Neutrophil (primary cell): ENCODE data around the gene AHCY.
"Not testable (repeated sequence)": the region's sequence is repeated elsewhere in the genome, so short reads cannot be mapped to it uniquely, and the experiment has no call there.

Experiments used
- H3K27ac ChIP-seq: fragments of 200-600 bp; sonication (generic); 2 replicates; pipeline ENCODE4 v1.5.1; 2016; ENCODE audit warnings: mild to moderate bottlenecking, moderate library complexity
- H3K27me3 ChIP-seq: fragments of 200-600 bp; sonication (generic); 2 replicates; pipeline ENCODE4 v1.6.0; 2016; ENCODE audit warnings: mild to moderate bottlenecking
- H3K36me3 ChIP-seq: fragments of 200-600 bp; sonication (generic); 2 replicates; pipeline ENCODE4 v1.5.1; 2017
- H3K4me1 ChIP-seq, 2 experiments: fragments of 200-600 bp in 1 of 2; sonication (generic) in 1 of 2; 1 replicate in 1 of 2; 2 replicates in 1 of 2; pipeline versions ENCODE4 v1.5.1 to v1.6.1; 2013 to 2016; ENCODE audit warnings: low read depth in 1 of 2, low read length in 1 of 2, mild to moderate bottlenecking in 1 of 2, moderate library complexity in 1 of 2; ENCODE audit not compliant: control insufficient read depth in 1 of 2, insufficient read depth in 1 of 2
- H3K4me3 ChIP-seq, 2 experiments: fragments of 200-600 bp in 1 of 2; sonication (generic) in 1 of 2; 1 replicate in 1 of 2; 2 replicates in 1 of 2; pipeline ENCODE4 v1.5.1; 2013 to 2016; ENCODE audit warnings: low read depth in 1 of 2, low read length in 1 of 2, mild to moderate bottlenecking in 1 of 2, moderate library complexity in 1 of 2
- H3K9me3 ChIP-seq: fragments of 200-600 bp; sonication (generic); 2 replicates; pipeline ENCODE4 v1.5.1; 2016
- TF ChIP-seq, protein P1 (sequence below): fragments of 200-600 bp; sonication (generic); IDR thresholded peaks from 2 replicates; pipeline ENCODE4 v1.5.1; 2016; ENCODE audit warnings: antibody characterized with exemption

Gene AHCY

GRCh38 chr20:34301587-34302311 is 1.4 kb downstream of the AHCY start:
- Histone ChIP-seq H3K9me3 (no peaks in the 10 kb centered on the region), H3K4me1 (peaks cover 35 to 39% of the 10 kb centered on the region in 2 experiments), H3K27me3 (no peaks in the 10 kb centered on the region), H3K27ac (no peak overlapping the region), H3K36me3 (no peaks in the 10 kb centered on the region), H3K4me3 (no peak overlapping the region)
- TF ChIP-seq, protein P1, sequence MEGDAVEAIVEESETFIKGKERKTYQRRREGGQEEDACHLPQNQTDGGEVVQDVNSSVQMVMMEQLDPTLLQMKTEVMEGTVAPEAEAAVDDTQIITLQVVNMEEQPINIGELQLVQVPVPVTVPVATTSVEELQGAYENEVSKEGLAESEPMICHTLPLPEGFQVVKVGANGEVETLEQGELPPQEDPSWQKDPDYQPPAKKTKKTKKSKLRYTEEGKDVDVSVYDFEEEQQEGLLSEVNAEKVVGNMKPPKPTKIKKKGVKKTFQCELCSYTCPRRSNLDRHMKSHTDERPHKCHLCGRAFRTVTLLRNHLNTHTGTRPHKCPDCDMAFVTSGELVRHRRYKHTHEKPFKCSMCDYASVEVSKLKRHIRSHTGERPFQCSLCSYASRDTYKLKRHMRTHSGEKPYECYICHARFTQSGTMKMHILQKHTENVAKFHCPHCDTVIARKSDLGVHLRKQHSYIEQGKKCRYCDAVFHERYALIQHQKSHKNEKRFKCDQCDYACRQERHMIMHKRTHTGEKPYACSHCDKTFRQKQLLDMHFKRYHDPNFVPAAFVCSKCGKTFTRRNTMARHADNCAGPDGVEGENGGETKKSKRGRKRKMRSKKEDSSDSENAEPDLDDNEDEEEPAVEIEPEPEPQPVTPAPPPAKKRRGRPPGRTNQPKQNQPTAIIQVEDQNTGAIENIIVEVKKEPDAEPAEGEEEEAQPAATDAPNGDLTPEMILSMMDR: no peak

DNA sequence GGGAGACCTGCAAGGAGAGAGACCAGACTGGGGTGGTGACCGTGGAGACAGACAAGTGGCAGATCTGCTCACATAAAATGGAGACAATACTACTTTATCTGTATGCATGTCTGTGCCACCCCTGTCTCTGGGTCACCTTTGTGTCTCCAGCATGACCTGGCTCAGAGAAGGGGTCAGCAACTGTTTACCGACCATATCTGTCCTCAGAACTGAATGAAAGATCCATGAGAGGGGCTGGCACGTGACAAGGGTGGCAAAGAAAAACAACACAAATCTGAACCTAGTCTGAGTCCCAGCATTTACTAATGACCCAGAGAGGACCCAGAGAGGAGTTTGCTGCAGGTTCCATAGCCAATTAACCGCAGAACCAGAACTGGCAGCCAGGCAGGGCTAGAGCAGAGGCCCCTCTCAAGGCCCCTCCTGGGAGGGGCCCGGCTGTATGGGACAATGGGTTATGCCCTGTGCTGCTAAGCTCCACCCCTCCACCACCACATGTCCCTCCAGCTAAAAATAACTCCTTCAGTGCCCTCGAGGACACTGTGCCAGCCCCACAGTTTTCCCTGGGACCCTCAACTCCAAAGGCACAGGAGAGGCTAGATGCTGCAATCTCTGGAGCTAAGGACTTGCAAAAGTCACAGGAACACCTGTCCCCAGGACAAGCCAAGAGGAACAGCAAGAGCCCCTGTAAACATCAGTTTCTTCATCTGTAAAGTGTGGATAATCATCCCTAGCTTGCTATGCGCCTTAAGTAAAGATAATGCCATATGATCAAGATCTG is 2.2 kb downstream of the AHCY start:
- Histone ChIP-seq H3K27ac (no peak overlapping the region), H3K4me3 (no peak overlapping the region), H3K27me3 (no peaks in the 10 kb centered on the region), H3K36me3 (no peaks in the 10 kb centered on the region), H3K9me3 (no peaks in the 10 kb centered on the region), H3K4me1 (peaks cover 27 to 31% of the 10 kb centered on the region in 2 experiments)
- TF ChIP-seq, protein P1: no peak

DNA sequence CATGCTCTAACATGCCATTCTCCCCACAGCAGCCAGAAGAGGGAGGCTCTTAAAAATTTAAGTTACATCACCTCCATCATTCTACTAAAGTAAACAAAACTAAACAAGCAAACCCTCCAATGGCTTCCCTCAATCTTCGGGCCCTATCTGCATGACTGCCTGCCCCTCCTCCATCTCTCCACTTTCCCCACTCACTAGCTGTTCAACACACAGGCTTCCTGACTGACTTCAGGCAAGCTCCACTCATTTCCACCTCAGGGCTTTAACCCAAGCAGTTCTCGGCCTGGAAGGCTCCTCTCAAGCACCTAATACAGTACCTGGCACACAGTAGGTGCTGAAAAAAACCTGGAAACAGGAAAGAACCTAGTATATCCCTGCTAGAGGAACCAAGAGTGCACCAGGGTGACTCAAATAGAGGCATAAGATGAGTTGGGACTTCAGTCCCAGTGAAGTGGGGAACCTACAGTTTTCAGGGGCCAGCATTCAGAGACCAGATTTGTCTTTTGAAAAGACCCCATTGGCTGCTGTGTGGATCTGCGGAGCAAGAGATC is 2.8 kb downstream of the AHCY start:
- H3K4me3 ChIP-seq: no peak overlapping the region
- H3K9me3 ChIP-seq: no peaks in the 10 kb centered on the region
- peaks cover 20 to 24% of the 10 kb centered on the region in 2 experiments for H3K4me1 ChIP-seq
- TF ChIP-seq, protein P1: no peak
- no peaks in the 10 kb centered on the region for H3K27me3 ChIP-seq
- H3K36me3 ChIP-seq: no peaks in the 10 kb centered on the region
- no peak overlapping the region for H3K27ac ChIP-seq

DNA sequence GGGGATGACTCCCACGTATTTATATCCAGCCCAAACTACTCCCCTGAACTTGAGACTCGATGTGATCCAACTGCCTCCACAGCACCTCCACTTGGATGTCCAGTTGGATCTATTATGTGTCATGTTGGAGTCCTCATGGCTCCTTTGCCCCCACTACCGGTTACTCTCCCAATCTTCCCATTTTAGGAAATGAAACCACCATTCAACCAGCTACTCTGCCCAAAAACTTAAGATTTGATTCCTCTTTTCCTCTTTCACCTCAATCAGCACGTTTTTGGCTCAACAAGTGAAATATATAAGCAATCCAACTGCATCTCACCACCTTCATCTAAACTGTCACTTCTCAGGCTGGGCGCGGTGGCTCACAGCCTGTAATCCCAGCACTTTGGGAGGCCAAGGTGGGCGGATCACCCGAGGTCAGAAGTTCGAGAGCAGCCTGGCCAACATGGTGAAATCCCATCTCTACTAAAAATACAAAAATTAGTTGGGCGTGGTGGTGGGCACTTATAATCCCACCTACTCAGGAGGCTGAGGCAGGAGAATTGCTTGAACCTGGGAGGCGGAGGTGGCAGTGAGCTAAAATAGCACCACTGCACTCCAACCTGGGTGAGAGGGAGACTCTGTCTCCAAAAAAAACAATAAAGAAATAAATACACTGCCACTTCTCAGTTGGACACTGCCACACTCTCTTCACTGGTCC is 3.4 kb downstream of the AHCY start:
- Histone ChIP-seq H3K9me3 (no peaks in the 10 kb centered on the region), H3K4me3 (no peak overlapping the region), H3K27ac (no peak overlapping the region), H3K27me3 (no peaks in the 10 kb centered on the region), H3K36me3 (no peaks in the 10 kb centered on the region), H3K4me1 (peaks cover 17 to 20% of the 10 kb centered on the region in 2 experiments)
- TF ChIP-seq, protein P1: no peak

DNA sequence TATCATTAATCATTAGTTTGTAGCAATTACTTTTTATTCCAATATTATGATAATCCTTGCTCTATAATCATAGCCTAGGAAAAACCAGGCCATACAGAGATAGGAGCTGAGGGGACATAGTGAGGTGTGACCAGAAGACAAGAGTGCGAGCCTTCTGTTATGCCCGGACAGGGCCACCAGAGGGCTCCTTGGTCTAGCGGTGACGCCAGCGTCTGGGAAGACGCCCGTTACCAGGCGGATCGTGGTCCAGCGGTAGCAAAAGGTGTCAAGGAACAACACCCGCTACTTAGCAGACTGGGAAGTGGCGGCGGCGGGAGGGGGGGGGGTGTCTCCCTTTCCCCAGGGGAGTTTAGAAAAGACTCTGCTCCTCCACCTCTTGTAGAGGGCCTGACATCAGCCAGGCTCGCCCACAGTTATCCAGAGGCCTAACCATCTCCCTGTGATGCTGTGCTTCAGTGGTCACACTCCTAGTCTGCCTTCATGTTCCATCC is 4.8 kb downstream of the AHCY start:
- not testable (repeated sequence) for H3K27me3 ChIP-seq, H3K36me3 ChIP-seq

More for the DNA sequence above, 4.8 kb downstream of the AHCY start:
- H3K27ac ChIP-seq, H3K9me3 ChIP-seq, H3K4me3 ChIP-seq: not testable (repeated sequence)
- peaks cover 19 to 22% of the 10 kb centered on the region in 2 experiments for H3K4me1 ChIP-seq
